Neutrophil (primary cell): Measurements from ENCODE around the gene SHB.

Experiments used
- H3K27ac ChIP-seq: fragments of 200-600 bp; sonication (generic); 2 replicates; pipeline ENCODE4 v1.5.1; 2016; ENCODE audit warnings: mild to moderate bottlenecking, moderate library complexity
- H3K27me3 ChIP-seq: fragments of 200-600 bp; sonication (generic); 2 replicates; pipeline ENCODE4 v1.6.0; 2016; ENCODE audit warnings: mild to moderate bottlenecking
- H3K36me3 ChIP-seq: fragments of 200-600 bp; sonication (generic); 2 replicates; pipeline ENCODE4 v1.5.1; 2017
- H3K4me1 ChIP-seq, 2 experiments: fragments of 200-600 bp in 1 of 2; sonication (generic) in 1 of 2; 1 replicate in 1 of 2; 2 replicates in 1 of 2; pipeline versions ENCODE4 v1.5.1 to v1.6.1; 2013 to 2016; ENCODE audit warnings: low read depth in 1 of 2, low read length in 1 of 2, mild to moderate bottlenecking in 1 of 2, moderate library complexity in 1 of 2; ENCODE audit not compliant: control insufficient read depth in 1 of 2, insufficient read depth in 1 of 2
- H3K4me3 ChIP-seq, 2 experiments: fragments of 200-600 bp in 1 of 2; sonication (generic) in 1 of 2; 1 replicate in 1 of 2; 2 replicates in 1 of 2; pipeline ENCODE4 v1.5.1; 2013 to 2016; ENCODE audit warnings: low read depth in 1 of 2, low read length in 1 of 2, mild to moderate bottlenecking in 1 of 2, moderate library complexity in 1 of 2
- H3K9me3 ChIP-seq: fragments of 200-600 bp; sonication (generic); 2 replicates; pipeline ENCODE4 v1.5.1; 2016
- CTCF ChIP-seq: fragments of 200-600 bp; sonication (generic); IDR thresholded peaks from 2 replicates; pipeline ENCODE4 v1.5.1; 2016; ENCODE audit warnings: antibody characterized with exemption

The SHB gene, protein sequence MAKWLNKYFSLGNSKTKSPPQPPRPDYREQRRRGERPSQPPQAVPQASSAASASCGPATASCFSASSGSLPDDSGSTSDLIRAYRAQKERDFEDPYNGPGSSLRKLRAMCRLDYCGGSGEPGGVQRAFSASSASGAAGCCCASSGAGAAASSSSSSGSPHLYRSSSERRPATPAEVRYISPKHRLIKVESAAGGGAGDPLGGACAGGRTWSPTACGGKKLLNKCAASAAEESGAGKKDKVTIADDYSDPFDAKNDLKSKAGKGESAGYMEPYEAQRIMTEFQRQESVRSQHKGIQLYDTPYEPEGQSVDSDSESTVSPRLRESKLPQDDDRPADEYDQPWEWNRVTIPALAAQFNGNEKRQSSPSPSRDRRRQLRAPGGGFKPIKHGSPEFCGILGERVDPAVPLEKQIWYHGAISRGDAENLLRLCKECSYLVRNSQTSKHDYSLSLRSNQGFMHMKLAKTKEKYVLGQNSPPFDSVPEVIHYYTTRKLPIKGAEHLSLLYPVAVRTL

GRCh38 chr9:38068701-38069628, at the start of gene SHB:
Gene SHB, minus strand, starts transcription at chr9:38069227. Its CDS starts 582 bp downstream, at chr9:38068645.
- Histone ChIP-seq H3K36me3 (no peaks in the 10 kb centered on the region), H3K4me3 (peak within 1 kb of the TSS; percentile 68 to 89), H3K27ac (peak within 1 kb of the TSS; percentile 64), H3K9me3 (no peaks in the 10 kb centered on the region), H3K27me3 (peaks cover 88% of the 10 kb centered on the region), H3K4me1 (peaks cover 28% of the 10 kb centered on the region in 2 experiments)
- peak; percentile 15 for TF ChIP-seq CTCF

- no peaks in the 10 kb centered on the region for H3K9me3 ChIP-seq
These were observed 48.6 kb upstream of the SHB start for GRCh38 chr9:38117651-38118050.

GRCh38 chr9:38114905-38115304, 45.9 kb upstream of the SHB start:
- Histone ChIP-seq H3K27ac (no peak overlapping the region), H3K36me3 (no peaks in the 10 kb centered on the region), H3K4me3 (no peak overlapping the region), H3K9me3 (no peaks in the 10 kb centered on the region), H3K4me1 (no peaks in the 10 kb centered on the region), H3K27me3 (peaks cover 28% of the 10 kb centered on the region)
- no peak for TF ChIP-seq CTCF

More at GRCh38 chr9:38117651-38118050, 48.6 kb upstream of the SHB start:
- no peak overlapping the region for H3K27ac ChIP-seq
- no peak for TF ChIP-seq CTCF
- peaks cover 26% of the 10 kb centered on the region for H3K27me3 ChIP-seq
- H3K4me1 ChIP-seq = no peaks in the 10 kb centered on the region
- no peaks in the 10 kb centered on the region for H3K36me3 ChIP-seq
- no peak overlapping the region for H3K4me3 ChIP-seq

- TF ChIP-seq CTCF = no peak
- H3K27ac ChIP-seq = no peak overlapping the region
- H3K4me1 ChIP-seq = no peaks in the 10 kb centered on the region
- H3K9me3 ChIP-seq = no peaks in the 10 kb centered on the region
- no peak overlapping the region for H3K4me3 ChIP-seq
- no peaks in the 10 kb centered on the region for H3K36me3 ChIP-seq
- H3K27me3 ChIP-seq = peaks cover 28% of the 10 kb centered on the region
These were observed 43.4 kb upstream of the SHB start for GRCh38 chr9:38112456-38112855.

DNA sequence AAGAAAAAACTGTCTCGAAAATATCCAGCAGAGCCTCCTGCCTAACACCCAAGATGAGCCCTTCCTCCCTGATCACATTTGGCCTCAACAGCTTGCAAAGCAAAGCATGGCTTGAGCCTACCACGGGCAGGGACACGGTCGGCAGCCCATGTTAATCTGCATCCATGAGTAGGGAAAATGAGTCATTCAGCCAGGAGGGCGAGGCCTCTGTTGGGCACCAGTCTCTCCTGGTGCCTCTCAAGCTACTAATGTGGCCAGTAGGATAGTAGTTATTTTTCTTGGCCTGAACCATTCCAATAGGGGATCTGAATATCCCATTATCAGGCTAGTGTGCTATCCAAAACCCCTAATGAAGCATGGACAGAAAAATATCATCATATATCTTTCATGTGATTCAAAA, 43.0 kb upstream of the SHB start:
- peaks cover 28% of the 10 kb centered on the region for H3K27me3 ChIP-seq
- no peak overlapping the region for H3K4me3 ChIP-seq
- H3K9me3 ChIP-seq = no peaks in the 10 kb centered on the region
- H3K27ac ChIP-seq = no peak overlapping the region
- H3K4me1 ChIP-seq = no peaks in the 10 kb centered on the region
- TF ChIP-seq CTCF = no peak
- H3K36me3 ChIP-seq = no peaks in the 10 kb centered on the region
